CD4-positive, alpha-beta T cell treated with Interleukin-12 subunit alpha and Interleukin-12 subunit beta, for 1 hour (primary cell): ENCODE results near the gene DST.

Source experiments
- DNase-seq: peaks from one replicate; pipeline ENCODE4 v3.0.0-alpha.2; 2020

DST gene

GRCh38 chr6:56620229-56620868, 22.3 kb downstream of the DST start:
- no peak for DNase-seq

DNA sequence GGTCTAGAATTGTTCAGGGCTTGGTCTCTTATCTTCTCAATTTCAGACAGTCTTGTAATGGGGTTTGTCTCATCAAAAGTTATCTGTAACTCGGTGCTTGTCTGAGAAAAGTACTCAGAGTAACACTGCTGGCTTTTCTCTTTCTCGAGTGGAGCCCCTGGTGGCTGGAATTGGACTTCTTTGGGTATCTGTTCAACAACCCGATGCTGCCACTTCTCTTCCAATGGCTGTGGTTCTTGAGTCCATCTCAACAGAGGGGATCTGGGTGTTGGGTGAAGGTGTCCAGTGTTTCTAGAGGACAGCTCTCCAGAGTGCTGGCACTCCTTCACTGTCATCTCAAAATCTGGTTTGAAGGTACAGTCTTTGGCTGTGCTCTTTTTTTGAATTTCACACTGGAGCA, 24.6 kb downstream of the DST start:
- no peak for DNase-seq

- no peak for DNase-seq
Measured at GRCh38 chr6:56616967-56617366, 25.7 kb downstream of the DST start.

- DNase-seq = no peak
Measured at GRCh38 chr6:56613247-56613851, 29.3 kb downstream of the DST start.

DNA sequence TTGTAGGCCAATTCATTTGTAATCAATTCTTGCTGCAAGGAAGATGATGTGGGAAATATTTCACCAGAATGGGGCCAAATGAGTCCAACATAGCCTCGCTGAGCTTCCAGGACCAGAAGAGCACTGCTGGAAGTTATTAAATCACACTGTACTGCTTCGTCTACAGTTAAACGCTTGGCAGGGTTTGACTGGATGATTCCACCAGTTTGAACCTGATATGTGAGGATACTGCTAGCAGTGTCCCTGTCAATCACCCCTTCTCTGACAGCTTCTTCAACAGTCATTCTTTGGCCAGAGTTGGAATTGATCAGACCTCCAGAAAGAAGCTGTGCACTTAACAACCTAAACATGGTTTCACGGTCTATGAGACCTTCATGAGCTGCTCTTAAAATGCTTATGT, 34.4 kb downstream of the DST start:
- no peak for DNase-seq

DNA sequence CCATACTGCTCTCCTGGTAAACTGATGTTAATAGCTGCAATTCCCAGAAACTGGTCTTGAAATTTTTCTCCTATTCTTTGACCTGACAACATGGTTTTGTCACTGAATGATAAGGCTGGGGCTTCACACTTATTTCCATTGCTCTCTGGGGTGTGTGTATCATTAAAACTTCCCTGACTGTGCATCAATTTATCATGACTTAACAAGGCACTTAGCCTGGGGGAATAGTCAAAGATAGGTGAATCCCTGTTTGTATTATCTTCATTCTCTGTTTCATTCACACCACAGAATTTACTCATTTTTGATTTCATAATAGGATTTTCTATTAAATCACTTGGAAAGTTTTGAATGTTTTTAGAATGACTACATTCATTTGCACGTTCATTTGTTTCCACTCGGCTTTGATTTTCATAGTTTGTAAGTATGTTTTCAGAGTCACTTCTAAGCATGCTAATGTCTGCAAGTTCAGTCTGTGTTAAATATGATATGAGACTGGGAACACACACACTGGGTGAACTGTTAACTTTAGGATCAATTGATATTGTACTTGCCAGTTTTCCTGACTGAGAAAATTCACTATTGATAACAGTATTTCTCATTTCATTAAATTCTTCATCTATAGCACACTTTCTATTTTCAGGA, 35.5 kb downstream of the DST start:
- DNase-seq = no peak

DNA sequence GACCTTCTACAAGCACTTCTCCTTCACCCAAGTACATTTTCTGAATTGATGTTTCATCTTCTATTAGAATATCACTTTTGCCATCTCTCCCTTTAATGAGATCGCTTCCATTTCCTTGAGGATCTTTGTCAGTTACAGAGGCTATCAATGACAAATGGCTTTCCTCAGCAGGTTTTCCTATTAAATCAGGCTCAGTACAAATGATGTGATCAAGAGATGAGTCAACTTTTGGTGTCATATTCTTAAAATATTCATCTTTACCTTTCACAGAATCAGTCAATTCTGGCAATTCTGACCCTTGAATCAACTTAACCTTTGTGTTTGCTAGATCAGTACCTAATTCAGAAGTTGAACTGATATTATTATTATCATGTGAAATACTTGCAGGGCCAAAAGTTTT, 37.3 kb downstream of the DST start:
- DNase-seq = no peak

DNA sequence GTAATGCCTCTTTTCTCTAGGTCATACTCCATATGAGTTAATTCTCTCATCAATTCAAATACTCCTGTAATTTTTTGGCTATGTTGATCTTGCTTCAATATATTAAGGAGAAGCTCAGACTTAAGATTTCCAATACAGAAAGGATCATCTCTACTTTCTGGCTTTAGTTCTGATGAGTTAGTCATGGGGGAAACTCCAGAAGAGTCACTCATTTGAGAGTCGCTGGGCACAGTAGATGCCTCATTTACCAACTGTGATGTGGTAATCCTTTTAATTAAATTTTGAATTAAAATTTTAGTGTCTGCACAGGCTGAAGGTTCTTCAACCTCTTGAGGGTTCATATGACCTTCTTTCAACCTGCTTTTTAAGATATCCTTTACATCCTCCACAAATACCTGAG, 38.5 kb downstream of the DST start:
- DNase-seq = no peak

DNA sequence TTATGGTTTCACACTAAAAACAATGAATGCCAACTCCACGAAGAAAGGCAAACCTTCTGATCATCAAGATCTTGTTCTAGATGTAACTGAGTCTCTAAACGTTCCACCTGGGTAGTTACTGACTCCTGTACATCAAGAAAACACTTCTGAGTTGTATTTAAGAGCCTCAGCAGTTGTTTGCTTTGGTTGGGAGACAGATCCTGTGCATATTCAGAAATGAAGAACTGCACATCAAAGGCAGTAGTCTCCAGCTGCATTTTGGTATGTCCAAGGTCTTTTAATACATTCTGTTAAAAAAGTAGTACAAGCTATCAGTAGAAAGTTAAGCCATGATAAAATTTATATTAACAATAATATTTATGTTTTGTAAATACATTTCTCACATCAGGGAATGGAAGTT, 41.3 kb downstream of the DST start:
- no peak for DNase-seq

DNA sequence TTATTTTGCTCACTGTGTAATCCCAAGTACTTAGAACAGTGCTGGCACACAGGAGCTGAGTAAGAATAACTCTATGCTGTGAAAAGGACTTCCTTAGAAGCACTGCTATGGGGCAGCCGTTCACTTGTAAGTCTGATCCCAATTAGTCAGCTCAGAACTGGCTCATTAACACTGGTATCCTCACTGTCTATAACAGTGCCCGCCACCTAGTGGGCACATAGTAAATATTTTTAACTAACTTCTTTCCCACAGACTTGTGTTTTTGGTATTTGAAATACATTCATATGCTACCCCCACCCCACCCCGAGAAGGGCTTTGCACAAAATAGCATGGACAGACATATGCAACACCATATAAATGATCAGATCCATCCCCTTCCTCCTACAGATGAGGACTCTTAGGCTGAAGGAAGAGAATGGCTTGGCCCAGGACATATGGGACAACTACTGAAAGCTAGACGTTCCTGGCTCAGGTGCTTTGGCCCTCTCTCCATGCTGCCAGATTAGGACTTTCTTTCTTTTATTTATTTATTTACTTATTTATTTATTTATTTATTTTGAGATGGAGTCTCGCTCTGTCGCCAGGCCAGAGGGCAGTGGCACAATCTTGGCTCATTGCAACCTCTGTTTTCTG, 47.1 kb downstream of the DST start:
- peak; percentile 41 for DNase-seq

DNA sequence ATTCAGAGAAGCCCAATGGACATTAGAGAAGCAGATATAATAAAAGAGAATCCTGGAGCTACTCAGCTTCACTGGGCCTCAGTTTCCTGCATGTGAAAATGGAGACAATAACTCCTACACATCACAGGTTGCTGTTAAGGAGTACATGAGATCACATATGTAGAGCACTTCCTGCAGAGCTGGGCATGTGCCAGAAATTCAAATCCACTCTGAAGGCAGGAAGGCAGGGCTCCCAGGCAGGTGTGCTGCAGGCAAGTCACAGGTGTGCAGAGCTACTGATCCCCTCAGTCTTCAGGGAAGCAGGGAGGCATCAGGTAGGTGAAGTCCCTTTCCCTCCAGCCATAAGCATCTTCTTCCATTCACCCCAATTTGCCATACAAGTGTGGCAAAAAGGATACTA, 48.0 kb downstream of the DST start:
- no peak for DNase-seq

- DNase-seq = peak; percentile 7
Measured at GRCh38 chr6:56593801-56594318, 48.8 kb downstream of the DST start.

- DNase-seq = no peak
Measured at GRCh38 chr6:56582236-56582635, 60.5 kb downstream of the DST start.

DNA sequence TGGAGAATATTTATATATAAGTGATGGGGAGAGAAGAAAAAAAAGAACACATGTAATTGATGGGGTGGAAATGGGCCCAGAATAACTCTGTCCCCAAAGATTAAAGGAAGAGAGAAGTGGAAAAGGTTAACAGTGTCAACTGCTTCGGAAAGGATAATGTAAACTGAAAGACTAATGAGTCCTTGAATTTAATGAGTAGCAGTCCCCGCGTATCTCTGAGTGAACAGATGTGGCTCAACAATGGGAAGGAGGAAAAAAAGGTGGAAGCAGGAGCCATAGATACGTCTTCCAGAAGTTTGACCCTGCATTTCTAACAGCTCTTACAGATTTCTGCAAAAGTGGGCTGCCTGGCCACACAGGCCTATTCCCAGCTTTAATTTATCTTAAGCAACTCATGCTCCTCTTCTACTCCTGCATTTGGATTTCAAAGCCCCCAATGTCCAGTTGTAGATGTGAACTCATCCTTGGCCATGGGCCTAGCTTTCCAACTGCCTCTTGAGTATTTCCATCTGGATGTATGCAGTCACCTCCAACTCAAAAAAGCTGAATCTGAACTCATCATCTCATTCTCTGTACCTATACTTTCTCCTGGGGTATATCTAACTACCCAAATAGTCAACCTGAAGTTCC, 61.3 kb downstream of the DST start:
- no peak for DNase-seq

GRCh38 chr6:56580271-56580670, 62.4 kb downstream of the DST start:
- no peak for DNase-seq

DNA sequence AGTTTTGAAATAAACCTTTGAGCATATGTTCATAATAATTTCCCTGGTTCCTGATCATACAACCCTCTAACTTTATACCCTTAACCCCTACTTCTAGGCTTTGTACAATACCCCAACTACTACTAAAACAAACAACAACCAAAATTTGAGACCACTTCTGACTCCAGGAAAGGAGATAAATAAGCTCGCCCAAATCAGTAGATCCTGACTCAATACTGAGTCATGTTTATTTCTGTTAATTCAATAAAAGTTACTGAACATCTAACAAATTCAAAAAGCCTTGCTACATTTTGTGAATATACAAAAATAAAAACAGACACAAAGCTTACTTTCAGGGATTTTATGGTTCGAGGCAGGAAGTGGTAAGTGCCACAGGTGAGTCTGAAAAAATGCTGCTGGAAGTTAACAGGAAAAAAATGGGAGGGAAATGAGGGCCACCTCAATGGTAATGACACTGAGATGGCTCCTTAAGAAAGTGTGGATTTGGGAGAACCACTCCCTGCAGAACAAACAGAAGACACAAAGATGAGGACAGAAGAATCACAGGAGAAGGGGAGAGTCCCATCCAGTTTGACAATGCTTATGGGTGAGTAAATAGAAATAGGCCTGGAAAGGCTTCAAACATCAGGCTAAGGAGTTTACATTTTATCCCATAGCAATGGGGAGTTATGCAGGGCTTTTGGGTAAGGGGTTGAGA, 63.4 kb downstream of the DST start:
- DNase-seq = no peak

DNA sequence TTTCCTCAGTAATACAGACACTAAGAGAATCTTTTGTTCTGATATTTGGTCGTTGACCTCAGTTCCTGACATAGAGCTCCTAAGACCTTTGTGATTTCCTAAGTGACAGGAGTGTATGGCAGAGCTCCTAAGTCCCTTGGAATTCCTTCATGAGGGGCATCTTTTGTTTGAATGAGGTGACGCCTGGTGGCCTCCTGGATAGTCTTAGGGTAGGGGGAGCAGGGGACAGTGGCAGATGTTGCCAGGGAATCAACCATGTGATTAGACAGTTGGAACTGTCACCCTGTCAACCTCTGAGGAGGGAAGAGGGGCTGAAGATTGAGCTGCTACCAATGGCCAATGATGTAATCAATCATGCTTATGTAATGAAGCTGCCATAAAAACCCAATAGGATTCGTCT, 67.0 kb downstream of the DST start:
- DNase-seq = no peak

GRCh38 chr6:56574292-56574691, 68.4 kb downstream of the DST start:
- DNase-seq = no peak

DNA sequence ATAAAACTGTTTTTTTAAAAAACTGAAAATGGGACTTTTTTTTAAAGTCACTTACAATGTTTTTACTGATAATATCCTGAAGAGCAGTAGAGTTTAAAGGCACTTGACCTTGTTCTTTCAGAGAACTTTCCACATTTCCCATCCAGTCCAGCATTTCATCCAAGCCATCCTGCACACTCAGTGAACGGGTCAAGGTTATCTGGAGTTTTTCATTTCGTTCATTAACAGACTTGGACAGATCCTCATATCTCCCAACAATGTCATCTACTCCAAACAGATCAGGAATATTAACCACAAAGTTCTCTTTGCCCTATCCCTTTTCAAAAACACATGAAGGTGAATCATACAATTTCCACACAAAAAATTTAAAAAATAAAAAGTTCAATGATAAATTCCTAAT, 69.1 kb downstream of the DST start:
- no peak for DNase-seq

DNA sequence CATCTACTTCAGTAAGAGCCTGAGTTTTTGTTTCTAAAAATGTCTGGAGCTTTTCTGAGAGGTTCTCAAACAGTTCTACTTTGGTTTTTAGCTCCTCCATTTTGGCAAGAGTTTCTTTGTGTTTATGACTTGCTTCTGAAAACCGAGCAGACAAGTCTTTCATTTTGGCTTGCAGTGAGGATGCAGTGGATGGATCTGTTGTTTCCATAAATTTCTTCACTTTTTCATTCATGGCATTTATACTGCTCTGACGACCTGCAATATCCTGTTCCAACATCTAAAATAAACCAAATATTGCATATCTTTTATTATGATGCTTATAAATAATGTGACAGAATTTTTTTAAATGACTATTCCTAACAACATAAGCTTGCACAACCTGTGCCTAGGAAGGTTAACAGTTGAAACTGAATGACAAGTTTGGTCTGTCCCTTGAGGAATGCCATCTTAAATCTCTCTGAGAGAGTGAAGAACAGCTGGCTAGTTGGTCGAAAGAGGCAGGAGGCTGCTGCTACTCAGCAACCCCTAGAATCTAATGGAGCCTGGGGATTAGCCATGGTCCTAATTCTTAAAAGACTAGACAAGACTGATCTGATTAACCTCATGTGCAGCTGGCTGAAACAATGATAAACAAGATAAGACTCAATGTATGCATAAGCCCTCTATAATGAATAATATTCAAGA, 69.8 kb downstream of the DST start:
- no peak for DNase-seq

DNA sequence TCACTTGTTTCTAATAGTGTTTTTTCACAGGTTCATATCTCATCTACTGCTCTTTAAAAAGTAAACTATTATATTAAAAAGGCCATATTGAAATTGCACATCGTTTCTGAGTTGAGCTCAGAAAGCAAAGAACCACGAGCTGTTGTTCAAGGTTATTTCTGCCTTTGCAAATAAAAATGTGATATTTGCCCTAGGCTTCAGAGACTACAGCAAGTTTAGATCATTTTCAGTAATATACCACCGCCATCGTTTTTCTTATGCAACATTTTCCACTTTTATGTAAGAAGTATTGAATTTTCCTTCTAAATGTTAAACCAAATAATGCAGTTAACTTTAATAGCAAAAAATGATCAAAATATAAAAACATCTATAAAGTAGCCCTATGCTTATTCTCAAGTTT, 71.1 kb downstream of the DST start:
- no peak for DNase-seq
